ENCODE data around the gene LRP1B.

The LRP1B gene

GRCh38 chr2:140882671-140883620, 1247.9 kb downstream of the LRP1B start:
- no peak for TF ChIP-seq TOX (CRISPR knock-in tag; IDR thresholded peaks at IDR 0.05; ENCODE audit: borderline replicate concordance)
- no peak for TF ChIP-seq RARB (CRISPR knock-in tag; IDR thresholded peaks at IDR 0.05)
- no peak for TF ChIP-seq TSHZ2 (CRISPR knock-in tag; IDR thresholded peaks at IDR 0.05)
- TF ChIP-seq, protein P1, sequence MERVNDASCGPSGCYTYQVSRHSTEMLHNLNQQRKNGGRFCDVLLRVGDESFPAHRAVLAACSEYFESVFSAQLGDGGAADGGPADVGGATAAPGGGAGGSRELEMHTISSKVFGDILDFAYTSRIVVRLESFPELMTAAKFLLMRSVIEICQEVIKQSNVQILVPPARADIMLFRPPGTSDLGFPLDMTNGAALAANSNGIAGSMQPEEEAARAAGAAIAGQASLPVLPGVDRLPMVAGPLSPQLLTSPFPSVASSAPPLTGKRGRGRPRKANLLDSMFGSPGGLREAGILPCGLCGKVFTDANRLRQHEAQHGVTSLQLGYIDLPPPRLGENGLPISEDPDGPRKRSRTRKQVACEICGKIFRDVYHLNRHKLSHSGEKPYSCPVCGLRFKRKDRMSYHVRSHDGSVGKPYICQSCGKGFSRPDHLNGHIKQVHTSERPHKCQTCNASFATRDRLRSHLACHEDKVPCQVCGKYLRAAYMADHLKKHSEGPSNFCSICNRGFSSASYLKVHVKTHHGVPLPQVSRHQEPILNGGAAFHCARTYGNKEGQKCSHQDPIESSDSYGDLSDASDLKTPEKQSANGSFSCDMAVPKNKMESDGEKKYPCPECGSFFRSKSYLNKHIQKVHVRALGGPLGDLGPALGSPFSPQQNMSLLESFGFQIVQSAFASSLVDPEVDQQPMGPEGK (CRISPR knock-in tag; IDR thresholded peaks at IDR 0.05; ENCODE audit: borderline replicate concordance): no peak
- TF ChIP-seq CSDC2 (CRISPR knock-in tag; IDR thresholded peaks at IDR 0.05): no peak
- no peak for TF ChIP-seq ZNF565 (CRISPR knock-in tag; conservative IDR thresholded peaks at IDR 0.05; ENCODE audit: low read depth)
- TF ChIP-seq GLIS3 (CRISPR knock-in tag; IDR thresholded peaks at IDR 0.05): no peak
- no peak for TF ChIP-seq ARNTL (CRISPR knock-in tag; IDR thresholded peaks at IDR 0.05; ENCODE audit: borderline replicate concordance, low read depth)
- TF ChIP-seq ESRRG (CRISPR knock-in tag; IDR thresholded peaks at IDR 0.05): no peak
- TF ChIP-seq ZNF70 (CRISPR knock-in tag; IDR thresholded peaks at IDR 0.05): no peak
- TF ChIP-seq ZFP30 (CRISPR knock-in tag; IDR thresholded peaks at IDR 0.05): no peak
- no peak for TF ChIP-seq OSR1 (CRISPR knock-in tag; IDR thresholded peaks at IDR 0.05)
- no peak for TF ChIP-seq ZC3H10 (CRISPR knock-in tag; IDR thresholded peaks at IDR 0.05)
- ATAC-seq: no peak

DNA sequence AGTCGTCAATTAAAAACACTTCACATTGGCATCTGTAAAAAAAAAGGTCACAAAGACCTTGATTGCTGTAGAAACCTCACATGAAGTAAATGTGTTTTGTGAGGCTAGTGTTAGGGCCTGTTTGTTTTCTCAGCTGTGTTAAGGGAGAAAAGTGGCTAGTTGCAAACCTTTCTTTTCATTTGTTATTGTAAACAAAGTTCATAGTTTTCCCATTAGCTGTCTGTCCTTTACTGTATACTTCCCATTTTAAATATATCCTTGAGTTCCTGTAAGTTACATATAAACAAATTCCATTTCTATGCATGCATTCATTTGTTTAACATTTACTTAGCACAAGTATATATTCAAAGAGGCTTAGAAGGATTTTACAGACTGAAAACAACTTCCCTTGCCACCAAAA, 1250.2 kb downstream of the LRP1B start:
- no peak for ATAC-seq
- TF ChIP-seq BACH2 (CRISPR knock-in tag; IDR thresholded peaks at IDR 0.05; ENCODE audit: borderline replicate concordance) (no peak), TOX (CRISPR knock-in tag; IDR thresholded peaks at IDR 0.05; ENCODE audit: borderline replicate concordance) (no peak), ZNF8 (CRISPR knock-in tag; IDR thresholded peaks at IDR 0.05) (no peak), ZNF565 (CRISPR knock-in tag; conservative IDR thresholded peaks at IDR 0.05; ENCODE audit: low read depth) (no peak), CSRNP3 (CRISPR knock-in tag; IDR thresholded peaks at IDR 0.05) (no peak)

GRCh38 chr2:140876015-140876414, 1254.8 kb downstream of the LRP1B start:
- no peak for TF ChIP-seq TSHZ2 (CRISPR knock-in tag; IDR thresholded peaks at IDR 0.05)
- no peak for TF ChIP-seq POU6F1 (CRISPR knock-in tag; IDR thresholded peaks at IDR 0.05; ENCODE audit: borderline replicate concordance, low read depth)
- TF ChIP-seq CREB5 (CRISPR knock-in tag; IDR thresholded peaks at IDR 0.05; ENCODE audit: low read depth): no peak
- no peak for TF ChIP-seq GLIS3 (CRISPR knock-in tag; IDR thresholded peaks at IDR 0.05)
- TF ChIP-seq RARB (CRISPR knock-in tag; IDR thresholded peaks at IDR 0.05): no peak
- TF ChIP-seq TCF4 (CRISPR knock-in tag; IDR thresholded peaks at IDR 0.05; ENCODE audit: borderline replicate concordance): no peak
- TF ChIP-seq CSDC2 (CRISPR knock-in tag; IDR thresholded peaks at IDR 0.05): no peak
- TF ChIP-seq TOX (CRISPR knock-in tag; IDR thresholded peaks at IDR 0.05; ENCODE audit: borderline replicate concordance): no peak
- ATAC-seq: no peak

Data from SK-N-SH treated with all-trans-retinoic acid at 6 μM for 48 hours (cell line).